ENCODE data around the gene KAZALD1. TPM values are rescaled to one million over a fixed set of nuclear protein-coding genes. Genes with fewer than 3 reads are reported as not detected.

Gene KAZALD1
- total RNA-seq, 4 donors from 2014 or later = 2.2 to 6.1 (median 2.7) TPM

DNA sequence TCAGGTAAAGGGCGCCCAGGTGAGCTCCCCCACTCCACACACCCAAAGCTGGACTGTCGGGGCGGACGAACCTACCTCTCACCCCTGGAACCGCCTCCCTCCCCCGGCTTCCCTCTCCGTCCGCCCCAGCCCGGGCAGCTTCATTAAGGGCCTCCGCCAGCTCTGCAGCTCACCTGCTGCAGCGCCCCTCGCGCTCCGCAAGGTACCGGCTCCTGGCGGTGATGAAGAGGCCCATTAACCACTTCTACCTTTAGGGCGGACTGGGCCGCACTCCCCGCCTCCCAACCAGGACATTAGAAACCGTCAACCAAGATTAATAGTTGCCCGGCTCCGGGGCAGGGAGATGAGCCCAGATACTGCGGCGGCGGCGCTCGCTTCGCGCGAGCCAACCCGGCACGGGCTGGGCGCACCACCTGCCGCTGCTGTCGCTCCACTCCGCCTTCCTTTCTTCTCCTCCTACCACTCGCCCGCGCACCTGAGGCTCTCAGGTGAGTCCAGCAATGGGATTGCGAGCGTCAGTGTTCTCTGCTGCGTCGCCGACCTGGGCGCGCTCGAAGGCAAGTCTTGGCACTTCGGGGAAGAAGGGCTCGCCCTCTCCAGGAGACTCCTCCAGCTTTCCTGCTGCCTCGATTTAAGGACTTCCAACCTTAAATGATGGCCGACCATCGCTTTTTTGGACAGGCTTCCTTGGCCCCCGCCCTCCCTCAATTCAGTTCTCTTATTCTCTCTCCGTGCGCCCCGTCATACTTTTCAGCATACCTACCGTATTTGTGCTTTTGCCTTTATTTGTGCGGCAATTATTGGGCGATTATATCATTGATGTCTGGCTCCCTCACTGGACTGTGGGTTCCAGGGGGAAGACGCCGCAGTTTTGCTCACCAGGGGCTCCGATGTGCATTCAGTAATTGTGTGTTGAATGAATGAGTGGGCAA, 13.6 kb upstream of the KAZALD1 start:
- TF ChIP-seq, protein P1, sequence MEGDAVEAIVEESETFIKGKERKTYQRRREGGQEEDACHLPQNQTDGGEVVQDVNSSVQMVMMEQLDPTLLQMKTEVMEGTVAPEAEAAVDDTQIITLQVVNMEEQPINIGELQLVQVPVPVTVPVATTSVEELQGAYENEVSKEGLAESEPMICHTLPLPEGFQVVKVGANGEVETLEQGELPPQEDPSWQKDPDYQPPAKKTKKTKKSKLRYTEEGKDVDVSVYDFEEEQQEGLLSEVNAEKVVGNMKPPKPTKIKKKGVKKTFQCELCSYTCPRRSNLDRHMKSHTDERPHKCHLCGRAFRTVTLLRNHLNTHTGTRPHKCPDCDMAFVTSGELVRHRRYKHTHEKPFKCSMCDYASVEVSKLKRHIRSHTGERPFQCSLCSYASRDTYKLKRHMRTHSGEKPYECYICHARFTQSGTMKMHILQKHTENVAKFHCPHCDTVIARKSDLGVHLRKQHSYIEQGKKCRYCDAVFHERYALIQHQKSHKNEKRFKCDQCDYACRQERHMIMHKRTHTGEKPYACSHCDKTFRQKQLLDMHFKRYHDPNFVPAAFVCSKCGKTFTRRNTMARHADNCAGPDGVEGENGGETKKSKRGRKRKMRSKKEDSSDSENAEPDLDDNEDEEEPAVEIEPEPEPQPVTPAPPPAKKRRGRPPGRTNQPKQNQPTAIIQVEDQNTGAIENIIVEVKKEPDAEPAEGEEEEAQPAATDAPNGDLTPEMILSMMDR (IDR thresholded peaks at IDR 0.05) = no peak
- TF ChIP-seq POLR2A (IDR thresholded peaks at IDR 0.05) = no peak
- WGBS, 2 donors = 12 to 13% methylated on average over 58 to 62 of the region's 62 CpGs
- intact Hi-C loops (cut with DNase I; ENCODE audit: low total_unique reads) = no loop called here
- no peak overlapping the region for H3K4me3 ChIP-seq (ENCODE audit: low read depth, poor library complexity, severe bottlenecking)
- no peak for DNase-seq (ENCODE audit: low spot score in 2 of 2)

DNA sequence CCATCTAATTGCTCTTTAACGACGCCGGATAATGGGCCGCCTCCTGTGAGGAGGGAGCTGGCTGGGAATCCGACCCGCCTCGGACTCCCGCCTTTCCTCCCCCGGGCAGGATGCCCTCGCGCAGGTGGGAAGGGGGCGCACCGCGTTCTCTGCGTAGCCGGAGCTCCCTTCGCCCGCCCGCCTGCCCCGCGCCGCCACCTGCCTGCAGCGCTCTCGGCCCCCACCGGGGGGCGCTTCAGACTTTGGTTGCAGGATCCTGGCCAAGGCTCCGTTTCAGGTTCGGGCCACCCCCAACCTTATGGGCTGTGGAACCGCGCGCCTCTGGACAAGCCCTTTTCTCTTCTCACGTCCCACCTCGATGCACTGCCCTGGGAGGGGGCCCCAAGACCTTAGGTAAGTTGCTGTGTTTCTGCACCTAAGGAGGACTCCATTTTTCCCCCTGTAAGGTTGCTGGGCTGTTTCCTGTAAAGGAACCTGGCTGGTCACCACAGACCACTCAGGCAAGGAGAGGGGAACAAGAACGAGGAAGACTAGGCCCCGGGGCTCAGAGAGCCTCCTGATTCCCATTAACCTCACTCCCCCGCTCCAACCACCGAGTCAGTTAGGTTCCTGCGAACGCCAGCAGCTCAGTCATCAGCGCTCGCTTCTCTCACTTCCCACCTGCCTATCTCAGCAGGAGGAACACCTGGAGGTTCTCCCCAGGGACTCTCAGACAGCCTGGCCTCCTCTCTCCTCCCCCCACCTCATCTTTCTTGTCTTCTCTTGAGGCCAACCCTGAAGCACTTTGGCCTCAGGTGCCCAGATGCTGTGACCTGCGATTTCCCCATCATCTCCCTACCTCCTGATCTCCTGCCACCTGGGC, 11.3 kb upstream of the KAZALD1 start:
- WGBS, 2 donors = 18 to 32% methylated on average over 16 to 32 of the region's 42 CpGs
- H3K4me3 ChIP-seq (ENCODE audit: low read depth, poor library complexity, severe bottlenecking) = no peak overlapping the region
- intact Hi-C loops (cut with DNase I; ENCODE audit: low total_unique reads) = loop anchor here (10.0 kb wide), 1 partner anchor 94 kb away; no protein-coding TSS in a partner anchor
- DNase-seq (ENCODE audit: low spot score in 2 of 2) = peak in 1 of 2 donors; percentile 90
- TF ChIP-seq, protein P1 (IDR thresholded peaks at IDR 0.05) = peak in 1 of 3 donors; percentile 32
- no peak for TF ChIP-seq POLR2A (IDR thresholded peaks at IDR 0.05)

DNA sequence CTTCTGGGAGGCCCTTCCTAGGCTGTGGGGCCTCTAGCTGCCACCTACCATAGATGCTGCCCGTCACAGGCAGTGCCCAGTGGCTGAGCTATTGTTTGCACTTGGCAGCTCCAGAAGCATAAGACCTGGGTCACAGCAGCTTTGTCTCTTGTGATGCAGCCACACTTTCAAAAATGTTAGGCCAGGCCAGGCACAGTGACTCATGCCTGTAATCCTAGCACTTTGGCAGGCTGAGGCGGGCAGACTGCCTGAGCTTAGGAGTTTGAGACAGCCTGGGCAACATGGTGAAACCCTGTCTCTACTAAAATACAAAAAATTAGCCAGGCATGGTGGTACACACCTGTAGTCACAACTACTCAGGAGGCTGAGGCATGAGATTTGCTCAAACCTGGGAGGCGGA, 9.5 kb upstream of the KAZALD1 start:
- intact Hi-C loops (cut with DNase I; ENCODE audit: low total_unique reads) = loop anchor here (10.0 kb wide), 1 partner anchor 93 kb away; no protein-coding TSS in a partner anchor
- TF ChIP-seq, protein P1 (IDR thresholded peaks at IDR 0.05) = no peak
- TF ChIP-seq POLR2A (IDR thresholded peaks at IDR 0.05) = no peak
- DNase-seq (ENCODE audit: low spot score in 2 of 2) = no peak
- H3K4me3 ChIP-seq (ENCODE audit: low read depth, poor library complexity, severe bottlenecking) = no peak overlapping the region
- 40 to 64% methylated on average over 3 of the region's 3 CpGs for WGBS, 2 donors

DNA sequence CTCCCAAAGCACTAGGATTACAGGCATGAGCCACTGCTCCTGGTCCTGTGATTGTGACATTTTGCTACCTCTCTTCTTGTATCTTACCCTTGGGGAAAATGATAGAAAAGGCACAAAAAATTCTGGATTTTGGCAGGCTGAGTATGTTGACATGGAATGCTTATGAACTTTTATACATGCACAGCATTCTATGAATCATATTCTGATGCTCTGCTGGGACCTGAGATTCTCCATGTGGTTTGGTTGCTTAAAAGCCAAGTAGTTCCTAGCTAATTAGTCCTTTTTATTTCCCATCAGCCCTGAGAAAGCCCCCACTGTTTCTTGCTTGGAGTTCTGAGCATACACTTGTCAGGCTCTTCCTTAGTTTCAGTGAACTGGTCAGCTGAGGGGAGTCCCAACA, 8.3 kb upstream of the KAZALD1 start:
- H3K4me3 ChIP-seq (ENCODE audit: low read depth, poor library complexity, severe bottlenecking) = no peak overlapping the region
- TF ChIP-seq, protein P1 (IDR thresholded peaks at IDR 0.05) = no peak
- TF ChIP-seq POLR2A (IDR thresholded peaks at IDR 0.05) = no peak
- DNase-seq (ENCODE audit: low spot score in 2 of 2) = no peak
- intact Hi-C loops (cut with DNase I; ENCODE audit: low total_unique reads) = loop anchor here (10.0 kb wide), 1 partner anchor 91 kb away; no protein-coding TSS in a partner anchor

DNA sequence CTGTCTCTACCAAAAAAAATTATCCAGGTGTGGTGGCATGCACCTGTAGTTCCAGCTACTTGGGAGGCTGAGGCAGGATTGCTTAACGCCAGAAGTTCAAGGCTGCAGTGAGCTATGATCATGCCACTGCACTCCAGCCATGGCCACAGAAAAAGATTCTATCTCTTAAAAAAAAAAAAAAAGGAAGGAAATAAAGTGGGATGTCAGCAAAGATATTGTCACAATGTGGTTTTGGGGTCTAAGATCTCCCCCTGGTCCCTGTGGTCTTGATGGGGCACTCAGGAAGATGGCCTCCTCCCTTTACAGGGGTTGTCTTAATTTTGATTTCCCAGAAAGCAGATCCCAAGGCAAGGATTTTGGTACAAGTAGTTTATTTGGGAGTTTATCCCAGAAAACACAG, 7.4 kb upstream of the KAZALD1 start:
- no peak for DNase-seq (ENCODE audit: low spot score in 2 of 2)
- 83 to 84% methylated on average over 1 of the region's 1 CpG for WGBS, 2 donors
- no peak overlapping the region for H3K4me3 ChIP-seq (ENCODE audit: low read depth, poor library complexity, severe bottlenecking)
- intact Hi-C loops (cut with DNase I; ENCODE audit: low total_unique reads) = loop anchor here (10.0 kb wide), 1 partner anchor 90 kb away; no protein-coding TSS in a partner anchor
- TF ChIP-seq, protein P1 (IDR thresholded peaks at IDR 0.05) = no peak
- TF ChIP-seq POLR2A (IDR thresholded peaks at IDR 0.05) = no peak

Measured in lower leg skin (tissue), 4 donors.